GM12878 (cell line): ENCODE results near the gene RIMBP2.

ENCODE experiments used
- CEBPZ ChIP-seq: fragments of 150-350 bp; IDR thresholded peaks from 2 replicates; pipeline ENCODE4 v1.6.1; 2016; ENCODE audit warnings: low read depth, low read length
- CTCF ChIP-seq, 3 experiments: IDR thresholded peaks in 2 of 3; conservative IDR thresholded peaks in 1 of 3; 2 replicates each; pipeline ENCODE4 v1.5.1; 2011; ENCODE audit warnings: low read depth in 3 of 3, low read length in 3 of 3, mild to moderate bottlenecking in 3 of 3, control low read depth in 2 of 3, moderate library complexity in 2 of 3, inconsistent platforms in 1 of 3, mixed read lengths in 1 of 3; ENCODE audit not compliant: control insufficient read depth in 2 of 3, insufficient read depth in 1 of 3; ENCODE audit errors: extremely low read depth in 1 of 3
- ESRRA ChIP-seq: IDR thresholded peaks from 2 replicates; pipeline ENCODE4 v1.6.1; 2012; ENCODE audit warnings: mild to moderate bottlenecking, low read length, improper control_type of control experiment
- EZH2 ChIP-seq: IDR thresholded peaks from 2 replicates; pipeline ENCODE4 v1.6.1; 2012; ENCODE audit warnings: low read depth, mild to moderate bottlenecking, control low read depth, inconsistent platforms, low read length, borderline replicate concordance; ENCODE audit not compliant: control insufficient read depth
- FOS ChIP-seq: IDR thresholded peaks from 3 replicates; pipeline ENCODE4 v1.6.1; 2011; ENCODE audit warnings: borderline replicate concordance; ENCODE audit not compliant: insufficient read length; ENCODE audit errors: extremely low read depth
- GABPA ChIP-seq: IDR thresholded peaks from 2 replicates; pipeline ENCODE4 v1.6.1; 2014; ENCODE audit warnings: antibody characterized with exemption, low read depth, mild to moderate bottlenecking, inconsistent platforms
- HCFC1 ChIP-seq: fragments of 150-350 bp; IDR thresholded peaks from 2 replicates; pipeline ENCODE4 v1.6.1; 2014; ENCODE audit warnings: low read length
- MYC ChIP-seq: IDR thresholded peaks from 2 replicates; pipeline ENCODE4 v1.6.1; 2011; ENCODE audit warnings: mild to moderate bottlenecking, low read length, moderate library complexity, inconsistent platforms; ENCODE audit not compliant: insufficient read depth, insufficient replicate concordance, insufficient read length, severe bottlenecking
- NFYB ChIP-seq: IDR thresholded peaks from 2 replicates; pipeline ENCODE4 v1.6.1; 2011; ENCODE audit warnings: low read depth, mild to moderate bottlenecking, low read length, improper control_type of control experiment, moderate library complexity; ENCODE audit not compliant: insufficient read depth
- POLR2A ChIP-seq: IDR thresholded peaks from 2 replicates; pipeline ENCODE4 v1.6.1; 2011; ENCODE audit warnings: low read depth, mild to moderate bottlenecking, low read length
- SIN3A ChIP-seq: IDR thresholded peaks from 2 replicates; pipeline ENCODE4 v1.6.1; 2012; ENCODE audit warnings: low read depth, low read length, improper control_type of control experiment
- YY1 ChIP-seq: IDR thresholded peaks from 2 replicates; pipeline ENCODE4 v1.6.1; 2011; ENCODE audit warnings: low read depth, mild to moderate bottlenecking, low read length
- ZNF207 ChIP-seq: fragments of 450-650 bp; IDR thresholded peaks from 2 replicates; pipeline ENCODE4 v1.6.1; 2014; ENCODE audit warnings: antibody characterized with exemption, mild to moderate bottlenecking, borderline replicate concordance

DNA sequence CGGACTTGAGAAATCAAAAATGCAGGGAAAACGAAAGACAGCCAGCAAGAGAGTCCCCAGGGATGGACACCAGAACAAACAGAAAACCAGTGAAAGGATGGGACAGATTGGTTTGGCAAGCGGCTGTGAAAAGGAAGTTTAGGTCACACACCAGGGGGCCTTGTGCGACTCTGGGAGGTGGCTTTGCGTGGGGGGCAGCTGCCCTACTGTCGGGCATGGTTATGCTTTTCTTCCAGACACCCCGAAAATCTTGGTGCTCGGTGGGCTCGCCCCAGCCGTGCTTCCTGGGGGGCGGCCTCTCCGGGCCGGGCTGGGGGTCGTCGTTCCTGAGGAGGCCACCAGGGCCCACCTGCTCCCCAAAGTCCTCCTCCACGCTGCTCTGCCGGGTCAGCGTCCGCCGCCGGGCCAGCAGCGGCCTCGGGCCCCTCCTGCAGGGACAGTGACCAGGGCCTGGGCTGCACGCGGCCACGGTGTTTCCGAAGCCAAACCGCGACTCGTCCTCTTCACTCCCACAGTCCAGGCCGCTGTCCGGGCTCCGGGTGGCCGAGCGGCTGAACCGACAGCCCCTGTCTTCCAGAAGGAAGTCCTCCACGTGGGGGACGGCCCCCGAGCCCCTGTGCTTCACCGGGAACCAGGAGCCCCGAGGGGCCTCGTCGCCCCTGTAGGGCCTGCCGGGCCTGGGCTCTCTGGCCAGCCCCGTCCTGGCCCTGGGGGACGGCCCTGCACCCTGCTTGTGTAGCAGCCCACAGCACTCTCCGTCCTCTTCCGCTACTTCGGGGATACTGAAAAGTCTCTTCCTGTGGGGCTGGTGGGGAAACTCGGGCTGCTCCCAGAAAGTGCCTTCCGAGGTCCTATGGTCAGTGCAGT lies 291.9 kb downstream of the RIMBP2 start:
- TF ChIP-seq ZNF207 (no peak), EZH2 (no peak), CTCF (IDR thresholded peaks at IDR 0.05 in 2 of 3, conservative IDR thresholded peaks at IDR 0.05 in 1 of 3; ENCODE audit: control insufficient read depth in 2 of 3, extremely low read depth in 1 of 3, insufficient read depth in 1 of 3, low read depth in 3 of 3, low read length in 3 of 3) (no peak), YY1 (no peak), NFYB (no peak), MYC (no peak), SIN3A (no peak), FOS (no peak), HCFC1 (no peak), GABPA (no peak), CEBPZ (no peak), POLR2A (no peak), ESRRA (no peak)
